K562 (cell line): ENCODE results near the gene ZGLP1. TPM values are rescaled to one million over a fixed set of nuclear protein-coding genes. Genes with fewer than 3 reads are reported as not detected.
A peak's percentile ranks its signal among the peaks of the same experiment; 100 is the strongest.

ENCODE experiments used
- ATAC-seq: fragments of 200-7000 bp; cut with Tn5 transposase; 3 replicates; pipeline ENCODE4 v1.9.1; 2020; ENCODE audit warnings: moderate library complexity
- BruUV-seq: library from RNA; stranded (reverse); fragments of 400-500 nt; replicated peaks from 2 replicates; lab custom pipeline; 2021; lab: Mats Ljungman, UMichigan
- CTCF ChIA-PET: fragments of 300-600 bp; formaldehyde crosslinking; extraction: SDS; loops from one replicate; lab custom pipeline; 2021; ENCODE audit warnings: low intra/inter-chr PET ratio; lab: Yijun Ruan, JAX
- POLR2A ChIA-PET: fragments of 300-600, 350-650 bp; sonication (Branson Sonifier 250); formaldehyde crosslinking; extraction: SDS; loops from one replicate; lab custom pipeline; 2021; ENCODE audit warnings: antibody characterized with exemption, inconsistent platforms; lab: Yijun Ruan, JAX
- DNase-seq, 4 experiments: peaks; one replicate each; pipeline versions ENCODE4 v3.0.0 to v3.0.0-alpha.2; 2011 to 2018; ENCODE audit warnings: low spot score in 3 of 4, mixed read lengths in 3 of 4; ENCODE audit errors: extremely low read depth in 1 of 4
- FAIRE-seq: peaks from 2 replicates; lab custom pipeline; 2011; peaks lifted over from hg19 to GRCh38; lab: Jason Lieb, UNC
- H2AFZ ChIP-seq: 2 replicates; pipeline ENCODE4 v1.6.0; 2011; ENCODE audit warnings: low read depth, low read length, control low read depth, inconsistent platforms
- H3K27ac ChIP-seq: fragments of 200-600 bp; 3 replicates; pipeline ENCODE4 v1.8.0; 2011; ENCODE audit warnings: low read depth, mild to moderate bottlenecking, control low read depth, inconsistent platforms, low read length, moderate library complexity, mixed read lengths; ENCODE audit errors: extremely low read depth
- H3K27me3 ChIP-seq, 2 experiments: fragments of 300-600 bp in 1 of 2; 2 replicates in 1 of 2; 3 replicates in 1 of 2; pipeline versions ENCODE4 v1.6.0 to v1.8.0; 2011; ENCODE audit warnings: inconsistent platforms in 2 of 2, low read length in 2 of 2, mild to moderate bottlenecking in 1 of 2, mixed read lengths in 1 of 2, moderate library complexity in 1 of 2; ENCODE audit not compliant: control insufficient read depth in 2 of 2, insufficient read depth in 2 of 2
- H3K36me3 ChIP-seq: fragments of 300-600 bp; 3 replicates; pipeline ENCODE4 v1.8.0; 2011; ENCODE audit warnings: mild to moderate bottlenecking, low read length, inconsistent platforms; ENCODE audit not compliant: control insufficient read depth, insufficient read depth
- H3K4me1 ChIP-seq, 2 experiments: fragments of 200-600 bp in 1 of 2; replicated peaks in 1 of 2; 2 replicates in 1 of 2; 3 replicates in 1 of 2; pipeline versions ENCODE4 v1.5.1 to v1.8.0; 2011; ENCODE audit warnings: inconsistent platforms in 2 of 2, low read length in 2 of 2, mild to moderate bottlenecking in 1 of 2, mixed read lengths in 1 of 2, moderate library complexity in 1 of 2; ENCODE audit not compliant: control insufficient read depth in 2 of 2, insufficient read depth in 2 of 2
- H3K4me2 ChIP-seq: 2 replicates; pipeline ENCODE4 v1.6.1; 2011; ENCODE audit warnings: low read length, control low read depth, inconsistent platforms, mixed read lengths; ENCODE audit not compliant: insufficient read depth
- H3K4me3 ChIP-seq: fragments of 200-600 bp; sonication (generic), shearing (Covaris generic); 2 replicates; pipeline ENCODE4 v1.5.1; 2016; ENCODE audit warnings: control low read depth, inconsistent platforms
- H3K79me2 ChIP-seq: fragments of 200-600 bp; 3 replicates; pipeline ENCODE4 v1.8.0; 2011; ENCODE audit warnings: low read length, inconsistent platforms; ENCODE audit not compliant: control insufficient read depth, insufficient read depth
- H3K9ac ChIP-seq, 2 experiments: 2 replicates each; pipeline versions ENCODE4 v1.6.0 to v1.6.1; 2011; ENCODE audit warnings: low read depth in 2 of 2, low read length in 2 of 2, control low read depth in 1 of 2, inconsistent platforms in 1 of 2, mild to moderate bottlenecking in 1 of 2, mixed read lengths in 1 of 2; ENCODE audit not compliant: insufficient read depth in 1 of 2
- H3K9me1 ChIP-seq: one replicate; pipeline ENCODE4 v1.6.0; 2011; ENCODE audit warnings: inconsistent platforms, mild to moderate bottlenecking, low read length, moderate library complexity; ENCODE audit not compliant: control insufficient read depth, insufficient read depth
- H3K9me3 ChIP-seq: replicated peaks from 2 replicates; pipeline ENCODE4 v1.5.1; 2011; ENCODE audit warnings: low read depth, low read length, inconsistent platforms; ENCODE audit not compliant: control insufficient read depth, insufficient read depth
- H4K20me1 ChIP-seq: replicated peaks from 2 replicates; pipeline ENCODE4 v1.6.1; 2011; ENCODE audit warnings: low read length, inconsistent platforms, mixed read lengths; ENCODE audit not compliant: control insufficient read depth, insufficient read depth
- CBX2 ChIP-seq: fragments of 200-600 bp; sonication (generic); IDR thresholded peaks from one replicate; pipeline ENCODE4 v1.6.1; 2012; ENCODE audit warnings: mild to moderate bottlenecking, low read length, inconsistent platforms; ENCODE audit not compliant: insufficient read depth, poor library complexity, severe bottlenecking
- ELF1 ChIP-seq: fragments of 200-800 bp; sonication (Bioruptor generic); IDR thresholded peaks from 2 replicates; pipeline ENCODE4 v1.6.1; 2016; ENCODE audit warnings: missing genetic modification characterization, missing compliant biosample characterization
- HNRNPLL ChIP-seq: fragments of 200-400 bp; formaldehyde crosslinking; IDR thresholded peaks from 2 replicates; pipeline ENCODE4 v1.6.1; 2017; ENCODE audit warnings: low read length, low read depth, mild to moderate bottlenecking; ENCODE audit not compliant: poor library complexity, severe bottlenecking
- MLLT1 ChIP-seq, 2 experiments: fragments of 450-650 bp; IDR thresholded peaks; 2 replicates each; pipeline ENCODE4 v1.6.1; 2016
- SOX6 ChIP-seq: fragments of 450-650 bp; IDR thresholded peaks from 2 replicates; pipeline ENCODE4 v1.6.1; 2014; ENCODE audit warnings: mild to moderate bottlenecking
- TAF15 ChIP-seq: fragments of 200-400 bp; formaldehyde crosslinking; IDR thresholded peaks from 2 replicates; pipeline ENCODE4 v1.6.1; 2017; ENCODE audit warnings: mild to moderate bottlenecking, low read depth, low read length, moderate library complexity
- ZFPM2 ChIP-seq: fragments of 250-450 bp; sonication (Bioruptor Pico); IDR thresholded peaks from 2 replicates; pipeline ENCODE4 v1.5.1; 2022; ENCODE audit warnings: mild to moderate bottlenecking
- ZNF124 ChIP-seq: sonication (generic); formaldehyde crosslinking; IDR thresholded peaks from 2 replicates; pipeline ENCODE4 v1.8.1; 2022; ENCODE audit warnings: missing genetic modification reagents
- ZNF165 ChIP-seq: fragments of 250-450 bp; sonication (Bioruptor Pico); IDR thresholded peaks from 2 replicates; pipeline ENCODE4 v1.4.0; 2020; ENCODE audit warnings: borderline replicate concordance
- ZNF232 ChIP-seq: sonication (generic); formaldehyde crosslinking; IDR thresholded peaks from 2 replicates; pipeline ENCODE4 v1.8.0; 2022; ENCODE audit warnings: mild to moderate bottlenecking, missing genetic modification reagents
- WGBS: fragments of 100-300 bp; shearing (Covaris generic); methylation state at CpG from one replicate; pipeline ENCODE4 v1.1.6; 2016; ENCODE audit warnings: low coverage, mixed read lengths; ENCODE audit not compliant: insufficient coverage; ENCODE audit errors: missing lambda C conversion rate; 5-methylcytosine and 5-hydroxymethylcytosine counted together
- in situ Hi-C: fragments of 300-500 bp; cut with MboI; formaldehyde crosslinking; loops from 4 replicates; pipeline ENCODE4 v1.15.0; 2018; ENCODE audit warnings: inconsistent platforms, mixed read lengths
- intact Hi-C: fragments of 100-400 bp; cut with micrococcal nuclease; formaldehyde crosslinking; loops from 2 replicates; pipeline ENCODE4 v1.14.2; 2022
- polyA plus RNA-seq, 8 experiments: library from polyadenylated mRNA; depleted of rRNA in 4 of 8; stranded (reverse) in 5 of 8; unstranded in 3 of 8; fragments of >200 nt; fragmentation: Nextera tagmentation in 2 of 8; fragmentation: Illumina TruSeq in 1 of 8; extraction: Ambion mirVana in 2 of 8; extraction: Trizol in 1 of 8; gene quantifications; 2 replicates each; pipeline versions ENCODE4 v1.2.1 to v1.2.3, GENCODE V29; 2011 to 2014; ENCODE audit warnings: inconsistent platforms in 1 of 8, missing spikeins in 1 of 8
- total RNA-seq, 7 experiments: library from RNA; depleted of rRNA in 6 of 7; stranded (reverse); fragments of >200 nt in 6 of 7; fragmentation: Illumina TruSeq in 2 of 7; extraction: Trizol in 2 of 7; gene quantifications; 2 replicates each; pipeline versions ENCODE4 v1.2.1 to v1.2.3, GENCODE V29; 2011 to 2021; ENCODE audit warnings: low replicate concordance in 1 of 7

The ZGLP1 gene
- total and polyA plus RNA-seq, 9 of the 15 experiments (the other 6 are each of a cell fraction or from before 2014, with no cell fraction given) = 0.24 to 4.5 (median 2.2) TPM

- no peak for TF ChIP-seq HNRNPLL
- 0 out of 2 replicates have a peak, but pooled peaks have one; percentile 28 for TF ChIP-seq TAF15
- no peak for TF ChIP-seq CBX2
- TF ChIP-seq, all 486 proteins: peak for 24
Observed at GRCh38 chr19:10290357-10290875, 19.2 kb downstream of the ZGLP1 start (continued).

DNA sequence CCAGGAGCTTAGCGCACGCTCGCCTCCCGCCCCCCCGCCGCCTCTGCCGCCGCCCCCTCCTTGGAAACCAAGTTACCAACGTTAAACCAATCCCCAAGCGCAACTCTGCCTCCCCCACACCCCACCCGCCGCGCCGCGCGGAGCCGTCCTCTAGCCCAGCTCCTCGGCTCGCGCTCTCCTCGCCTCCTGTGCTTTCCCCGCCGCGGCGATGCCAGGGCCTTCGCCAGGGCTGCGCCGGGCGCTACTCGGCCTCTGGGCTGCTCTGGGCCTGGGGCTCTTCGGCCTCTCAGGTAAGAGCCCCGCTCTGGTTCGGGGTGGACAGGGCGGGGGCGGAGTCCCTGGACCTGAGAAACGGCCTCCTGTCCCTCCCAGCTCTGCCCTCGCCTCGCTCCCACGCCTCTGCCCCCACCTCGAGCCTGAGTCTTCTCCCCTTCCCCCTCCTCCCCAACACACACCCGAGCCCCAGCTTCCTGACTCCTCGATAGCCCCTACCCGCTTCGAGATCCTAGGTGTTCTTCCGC, 19.7 kb downstream of the ZGLP1 start, which contains the start of gene ICAM5:
TSS of gene ICAM5 (plus strand) at position 117 of the 521 bp plus-strand sequence. CDS start at position 209, 92 bp downstream.
- no peaks in the 10 kb centered on the region; the same call in 1 of the 2 replicates for H4K20me1 ChIP-seq
- peak within 1 kb of the TSS; percentile 79 for H3K4me3 ChIP-seq
- peak within 1 kb of the TSS; percentile 84 for H2AFZ ChIP-seq
- peak within 1 kb of the TSS; percentile 99 for H3K4me2 ChIP-seq
- ChIA-PET POLR2A (interaction anchor here (0.6 to 6.2 kb wide), 22 partner anchors 10 to 161 kb away, joined by 3 to 74 read pairs (median 4); partner anchors contain the start of genes CDC37, ICAM1, RAVER1 and TYK2), CTCF (no interaction called here)
- 1% methylated on average over 35 of the region's 45 CpGs for WGBS
- H3K27ac ChIP-seq = peak within 1 kb of the TSS; percentile 96
- intact Hi-C loops (loop anchor here (1.0 to 2.0 kb wide), 3 partner anchors 20 to 91 kb away; partner anchors contain the start of genes RAVER1 and TYK2), in situ Hi-C loops (no loop called here)
- H3K9me3 ChIP-seq = peaks cover 2% of the 10 kb centered on the region; the same call in 1 of the 2 replicates
- H3K9me1 ChIP-seq = peaks cover 5% of the 10 kb centered on the region
- H3K4me1 ChIP-seq = peaks cover 29 to 92% of the 10 kb centered on the region in 2 experiments; a peak in 4 of 5 replicates
- DNase-seq = peak; percentile 59 to 94 (median 69)
- peaks cover 79% of the 10 kb centered on the region for H3K79me2 ChIP-seq
- FAIRE-seq = no peak
- H3K27me3 ChIP-seq = no peaks in the 10 kb centered on the region
- H3K36me3 ChIP-seq = peaks cover 39% of the 10 kb centered on the region
- no TSS peak for BruUV-seq
- H3K9ac ChIP-seq = peak within 1 kb of the TSS; percentile 91 to 99
- ATAC-seq = peak; percentile 9
- no peak for TF ChIP-seq ZNF165 (CRISPR knock-in tag)
- TF ChIP-seq SOX6 = peak; percentile 7; the same call in 1 of the 2 replicates
- no peak for TF ChIP-seq ZNF124
- TF ChIP-seq ZNF232 (CRISPR knock-in tag) = no peak
- no peak for TF ChIP-seq ELF1 (tag)
- TF ChIP-seq MLLT1 (IDR thresholded peaks at IDR 0.05) = peak in 1 of 2 experiments; percentile 52; a peak in 2 of 4 replicates
- TF ChIP-seq ZFPM2 (CRISPR knock-in tag) = no peak
